Measurements from ENCODE around the gene HES3.
A peak's percentile ranks its signal among the peaks of the same experiment; 100 is the strongest.

Gene HES3, protein sequence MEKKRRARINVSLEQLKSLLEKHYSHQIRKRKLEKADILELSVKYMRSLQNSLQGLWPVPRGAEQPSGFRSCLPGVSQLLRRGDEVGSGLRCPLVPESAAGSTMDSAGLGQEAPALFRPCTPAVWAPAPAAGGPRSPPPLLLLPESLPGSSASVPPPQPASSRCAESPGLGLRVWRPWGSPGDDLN

DNA sequence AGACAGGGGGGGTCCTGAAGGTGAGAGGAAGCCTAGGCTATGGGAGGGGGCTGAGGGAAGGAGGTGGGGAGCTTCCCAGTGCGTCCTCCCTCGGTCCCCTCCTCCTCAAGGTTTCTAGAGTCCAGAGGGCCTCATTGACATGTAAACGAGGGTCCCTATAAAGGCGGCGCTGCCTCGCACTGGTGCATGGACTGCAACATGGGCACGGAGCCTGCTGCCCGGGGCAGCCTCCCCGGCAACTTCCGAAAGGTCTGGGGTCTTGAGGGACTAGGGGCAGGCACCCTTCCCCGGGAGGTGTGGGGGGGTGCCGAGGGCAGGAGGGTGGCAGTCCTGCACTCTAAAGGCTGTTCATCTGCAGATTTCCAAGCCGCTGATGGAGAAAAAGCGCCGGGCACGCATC lies at the start of gene HES3:
Gene HES3, plus strand, starts transcription at position 187 of the 400 bp plus-strand sequence. Its CDS starts 187 bp downstream, at position 374.
- H3K4me3 ChIP-seq (ENCODE audit: low read depth, low read length), result no peak within 1 kb of the TSS
- TF ChIP-seq, protein P1, sequence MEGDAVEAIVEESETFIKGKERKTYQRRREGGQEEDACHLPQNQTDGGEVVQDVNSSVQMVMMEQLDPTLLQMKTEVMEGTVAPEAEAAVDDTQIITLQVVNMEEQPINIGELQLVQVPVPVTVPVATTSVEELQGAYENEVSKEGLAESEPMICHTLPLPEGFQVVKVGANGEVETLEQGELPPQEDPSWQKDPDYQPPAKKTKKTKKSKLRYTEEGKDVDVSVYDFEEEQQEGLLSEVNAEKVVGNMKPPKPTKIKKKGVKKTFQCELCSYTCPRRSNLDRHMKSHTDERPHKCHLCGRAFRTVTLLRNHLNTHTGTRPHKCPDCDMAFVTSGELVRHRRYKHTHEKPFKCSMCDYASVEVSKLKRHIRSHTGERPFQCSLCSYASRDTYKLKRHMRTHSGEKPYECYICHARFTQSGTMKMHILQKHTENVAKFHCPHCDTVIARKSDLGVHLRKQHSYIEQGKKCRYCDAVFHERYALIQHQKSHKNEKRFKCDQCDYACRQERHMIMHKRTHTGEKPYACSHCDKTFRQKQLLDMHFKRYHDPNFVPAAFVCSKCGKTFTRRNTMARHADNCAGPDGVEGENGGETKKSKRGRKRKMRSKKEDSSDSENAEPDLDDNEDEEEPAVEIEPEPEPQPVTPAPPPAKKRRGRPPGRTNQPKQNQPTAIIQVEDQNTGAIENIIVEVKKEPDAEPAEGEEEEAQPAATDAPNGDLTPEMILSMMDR (IDR thresholded peaks at IDR 0.05; ENCODE audit: low read depth, low read length, missing control alignments), result no peak
- no peak for DNase-seq (ENCODE audit: low read depth)

DNA sequence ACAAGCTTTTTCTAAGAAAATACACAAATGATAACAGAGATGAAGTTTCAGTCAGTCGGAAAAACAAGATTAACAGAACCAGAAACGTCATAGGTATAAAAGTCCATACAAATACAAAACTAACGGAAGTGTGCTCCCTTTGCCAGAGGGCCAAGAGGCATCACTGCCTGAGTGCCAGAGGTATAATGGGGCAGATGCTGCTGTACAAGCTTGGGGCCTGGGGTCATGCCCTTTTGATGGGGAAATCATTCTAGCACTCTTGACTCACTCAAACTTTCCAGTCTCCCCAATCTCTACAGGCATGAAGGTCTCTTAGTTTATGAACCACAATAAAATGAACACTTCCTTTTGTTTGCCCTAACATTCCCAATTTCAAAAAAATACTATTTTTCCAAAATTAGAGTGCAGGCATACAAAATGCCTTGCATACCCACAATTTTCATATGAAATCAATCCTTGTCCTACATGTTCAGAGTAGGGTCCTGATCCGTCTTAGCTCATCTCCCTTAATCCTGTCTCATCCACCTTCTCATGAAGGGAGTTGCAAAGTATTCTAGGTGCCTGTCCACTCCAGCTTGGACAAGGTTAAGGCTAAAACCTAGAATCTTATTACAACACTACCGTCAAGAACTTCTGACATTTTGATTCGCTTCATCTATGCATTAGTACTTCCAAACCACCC lies 46.1 kb upstream of the HES3 start:
- peak overlapping the region; percentile 80 for H3K4me3 ChIP-seq (ENCODE audit: low read depth, low read length)
- TF ChIP-seq, protein P1 (IDR thresholded peaks at IDR 0.05; ENCODE audit: low read depth, low read length, missing control alignments), result no peak
- no peak for DNase-seq (ENCODE audit: low read depth)

GRCh38 chr1:6198646-6199297 lies 45.2 kb upstream of the HES3 start:
- TF ChIP-seq, protein P1 (IDR thresholded peaks at IDR 0.05; ENCODE audit: low read depth, low read length, missing control alignments), result no peak

DNA sequence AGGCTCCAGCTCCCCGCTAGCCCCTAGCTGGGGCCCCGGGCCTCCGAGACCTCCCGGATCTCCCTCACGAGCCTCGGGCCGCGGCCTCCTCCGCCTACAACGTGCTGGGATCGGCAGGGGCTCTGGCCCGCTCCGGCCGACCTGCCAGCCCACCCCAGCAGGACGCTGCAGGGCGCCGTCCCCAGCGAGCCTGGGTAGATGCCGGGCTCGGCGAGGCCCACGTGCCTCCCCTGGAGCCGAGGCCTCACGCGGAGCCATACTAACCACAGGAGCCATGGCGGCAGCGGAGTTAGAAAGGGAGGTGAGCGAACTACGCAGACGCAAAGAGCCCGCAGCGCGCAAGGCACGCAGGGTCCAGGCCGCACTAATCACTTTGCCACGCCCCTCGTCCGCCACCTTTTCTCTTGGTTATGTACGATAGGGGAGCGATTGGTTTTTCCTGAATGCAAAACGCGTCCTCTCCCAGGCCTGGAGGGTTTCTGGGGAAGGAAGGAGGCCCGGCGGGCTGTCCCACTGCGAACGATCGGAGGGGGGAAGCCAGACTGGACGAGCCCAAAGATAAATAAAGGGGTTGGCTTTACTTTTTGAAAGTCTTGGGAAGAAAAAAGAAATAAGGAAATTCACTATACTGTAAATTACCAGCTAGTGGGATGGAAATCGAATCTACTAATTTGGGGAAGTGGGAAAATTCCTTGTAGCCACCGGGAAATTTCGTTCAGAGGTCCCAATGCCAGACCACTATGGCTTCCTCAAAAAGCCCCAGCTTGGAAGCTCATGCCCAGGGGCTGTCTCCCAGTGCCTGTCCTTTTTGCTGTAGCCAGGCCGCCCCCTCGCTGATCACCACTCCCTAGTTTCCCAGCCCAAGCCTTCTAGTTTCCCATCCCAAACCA lies 44.4 kb upstream of the HES3 start, which contains the start of gene RPL22:
Gene RPL22, minus strand, starts transcription at position 298 of the 890 bp plus-strand sequence. Its CDS starts 22 bp downstream, at position 276.
- DNase-seq (ENCODE audit: low read depth), result peak; percentile 98
- TF ChIP-seq, protein P1 (IDR thresholded peaks at IDR 0.05; ENCODE audit: low read depth, low read length, missing control alignments), result no peak
- H3K4me3 ChIP-seq (ENCODE audit: low read depth, low read length), result peak within 1 kb of the TSS; percentile 80

More at GRCh38 chr1:6198646-6199297, 45.2 kb upstream of the HES3 start:
- no peak for DNase-seq (ENCODE audit: low read depth)
- H3K4me3 ChIP-seq (ENCODE audit: low read depth, low read length), result peak overlapping the region; percentile 80

- no peak for DNase-seq (ENCODE audit: low read depth)
- peak overlapping the region; percentile 80 for H3K4me3 ChIP-seq (ENCODE audit: low read depth, low read length)
- TF ChIP-seq, protein P1 (IDR thresholded peaks at IDR 0.05; ENCODE audit: low read depth, low read length, missing control alignments), result no peak
Observed at GRCh38 chr1:6200188-6200809, 43.7 kb upstream of the HES3 start.

DNA sequence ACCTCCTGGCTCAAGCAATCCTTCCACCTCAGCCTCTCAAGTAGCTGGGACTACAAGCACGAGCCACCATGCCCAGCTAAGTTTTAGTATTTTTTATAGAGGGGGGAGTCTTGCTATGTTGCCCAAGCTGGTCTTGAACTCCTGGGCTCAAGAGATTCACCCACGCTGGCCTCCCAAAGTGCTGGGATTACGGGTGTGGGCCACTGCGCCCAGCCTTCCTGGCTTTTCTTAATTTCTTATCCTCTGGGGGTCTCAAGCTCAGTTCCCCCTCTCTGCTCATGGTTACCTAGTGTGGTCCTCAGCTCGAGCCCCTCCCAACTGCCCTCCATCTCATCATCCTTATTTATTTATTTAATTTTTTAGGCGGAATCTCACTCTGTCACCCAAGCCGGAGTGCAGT lies 41.7 kb upstream of the HES3 start:
- H3K4me3 ChIP-seq (ENCODE audit: low read depth, low read length), result no peak overlapping the region
- TF ChIP-seq, protein P1 (IDR thresholded peaks at IDR 0.05; ENCODE audit: low read depth, low read length, missing control alignments), result no peak
- DNase-seq (ENCODE audit: low read depth), result no peak

Measured in GM12864 (cell line).